SK-N-MC (cell line): ENCODE data around the gene SUCLA2.

Experiments
- EZH2 ChIP-seq: fragments of 200-600 bp; sonication (generic); IDR thresholded peaks from one replicate; pipeline ENCODE4 v1.6.1; 2017; ENCODE audit warnings: antibody characterized with exemption
- POLR2AphosphoS5 ChIP-seq: IDR thresholded peaks from 2 replicates; pipeline ENCODE4 v1.6.1; 2012; ENCODE audit warnings: mild to moderate bottlenecking, low read depth, low read length, borderline replicate concordance

DNA sequence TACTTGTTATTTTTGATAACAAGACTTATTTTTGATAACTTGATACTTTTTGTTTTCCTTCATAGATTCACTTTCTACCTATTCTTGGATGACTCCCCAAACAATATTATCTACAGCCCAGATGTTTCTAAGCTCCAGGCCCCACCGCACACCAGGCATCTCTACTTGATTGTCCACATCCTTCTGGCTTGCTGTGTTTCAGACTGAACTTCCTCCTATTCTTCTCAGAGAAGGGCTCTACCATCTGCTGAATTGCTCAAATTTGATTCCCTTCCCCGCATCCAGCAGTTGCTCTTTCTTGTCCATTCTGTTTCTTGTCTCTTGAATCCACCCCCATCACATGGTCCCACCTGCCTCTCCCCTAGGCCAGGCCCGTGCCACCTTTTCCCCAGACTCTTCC is 49.5 kb upstream of the SUCLA2 start:
- TF ChIP-seq POLR2AphosphoS5 (no peak), EZH2 (no peak)
